ENCODE data around the gene GPR183.

The GPR183 gene

DNA sequence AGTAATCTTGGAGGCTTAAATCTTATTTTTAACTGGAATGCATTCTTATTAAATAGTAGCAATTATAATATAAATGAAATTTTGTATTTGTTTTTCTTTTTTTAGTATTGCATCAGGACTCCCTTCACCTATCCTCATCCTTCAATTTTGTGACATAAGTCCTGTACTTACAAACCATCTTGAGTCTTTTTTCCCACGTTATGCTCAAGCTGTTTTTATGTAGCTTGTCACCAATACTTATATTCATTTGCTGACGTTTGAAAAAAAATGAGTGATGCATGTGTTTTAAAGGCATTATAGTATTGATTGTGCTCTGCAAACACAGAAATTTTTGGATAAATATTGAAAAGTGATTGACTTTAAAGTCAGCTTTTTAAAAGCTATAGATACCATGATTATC, 49.9 kb downstream of the GPR183 start:
- Histone ChIP-seq H3K4me1 (ENCODE audit: insufficient read depth, low read length, poor library complexity, severe bottlenecking) (peaks cover 30% of the 10 kb centered on the region), H3K9me3 (ENCODE audit: insufficient read depth, low read depth, low read length) (no peaks in the 10 kb centered on the region), H3K36me3 (ENCODE audit: insufficient read depth, low read length) (peaks cover 45% of the 10 kb centered on the region; the same call in 1 of the 2 replicates), H4K20me1 (ENCODE audit: insufficient read depth, low read length, poor library complexity, severe bottlenecking) (no peaks in the 10 kb centered on the region), H3K4me3 (ENCODE audit: low read length, poor library complexity, severe bottlenecking) (no peak overlapping the region), H3K79me2 (ENCODE audit: insufficient read depth, low read length) (peaks cover 33% of the 10 kb centered on the region), H3K4me2 (ENCODE audit: low read depth, low read length, poor library complexity, severe bottlenecking) (no peak overlapping the region), H3K9me2 (replicated peaks; ENCODE audit: low read depth, low read length) (no peaks in the 10 kb centered on the region), H3K27me3 (ENCODE audit: insufficient read depth, low read length, poor library complexity, severe bottlenecking) (no peaks in the 10 kb centered on the region), H2AFZ (ENCODE audit: low read length) (no peak overlapping the region), H3K9ac (ENCODE audit: low read depth, low read length, poor library complexity, severe bottlenecking) (no peak overlapping the region), H3F3A (ENCODE audit: low read depth) (no peaks in the 10 kb centered on the region)
- TF ChIP-seq, protein P1, sequence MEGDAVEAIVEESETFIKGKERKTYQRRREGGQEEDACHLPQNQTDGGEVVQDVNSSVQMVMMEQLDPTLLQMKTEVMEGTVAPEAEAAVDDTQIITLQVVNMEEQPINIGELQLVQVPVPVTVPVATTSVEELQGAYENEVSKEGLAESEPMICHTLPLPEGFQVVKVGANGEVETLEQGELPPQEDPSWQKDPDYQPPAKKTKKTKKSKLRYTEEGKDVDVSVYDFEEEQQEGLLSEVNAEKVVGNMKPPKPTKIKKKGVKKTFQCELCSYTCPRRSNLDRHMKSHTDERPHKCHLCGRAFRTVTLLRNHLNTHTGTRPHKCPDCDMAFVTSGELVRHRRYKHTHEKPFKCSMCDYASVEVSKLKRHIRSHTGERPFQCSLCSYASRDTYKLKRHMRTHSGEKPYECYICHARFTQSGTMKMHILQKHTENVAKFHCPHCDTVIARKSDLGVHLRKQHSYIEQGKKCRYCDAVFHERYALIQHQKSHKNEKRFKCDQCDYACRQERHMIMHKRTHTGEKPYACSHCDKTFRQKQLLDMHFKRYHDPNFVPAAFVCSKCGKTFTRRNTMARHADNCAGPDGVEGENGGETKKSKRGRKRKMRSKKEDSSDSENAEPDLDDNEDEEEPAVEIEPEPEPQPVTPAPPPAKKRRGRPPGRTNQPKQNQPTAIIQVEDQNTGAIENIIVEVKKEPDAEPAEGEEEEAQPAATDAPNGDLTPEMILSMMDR (conservative IDR thresholded peaks at IDR 0.05; ENCODE audit: low read length): no peak
- no peak for TF ChIP-seq EZH2phosphoT487 (IDR thresholded peaks at IDR 0.05; ENCODE audit: borderline replicate concordance)

DNA sequence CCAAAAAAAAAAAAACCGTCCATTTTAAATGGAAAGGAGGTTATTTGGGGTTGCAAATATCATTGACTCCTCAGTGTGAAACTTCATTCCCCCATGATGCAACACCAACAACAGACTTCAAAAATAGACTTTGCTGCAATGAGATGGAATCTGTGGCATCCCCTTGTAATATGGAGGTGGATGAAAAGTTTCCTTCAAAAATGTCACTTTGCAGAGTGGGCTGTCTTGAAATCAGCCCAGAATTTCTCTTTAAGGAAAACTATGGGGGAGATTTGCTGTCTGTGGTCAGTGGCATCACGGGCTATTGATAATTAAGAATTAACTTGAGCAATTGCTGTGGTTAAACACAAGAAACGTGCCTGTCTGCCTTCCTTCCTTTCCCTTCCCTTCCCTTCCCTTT, 50.5 kb downstream of the GPR183 start:
- TF ChIP-seq, protein P1 (conservative IDR thresholded peaks at IDR 0.05; ENCODE audit: low read length): no peak
- no peak for TF ChIP-seq EZH2phosphoT487 (IDR thresholded peaks at IDR 0.05; ENCODE audit: borderline replicate concordance)
- H3K4me2 ChIP-seq (ENCODE audit: low read depth, low read length, poor library complexity, severe bottlenecking): no peak overlapping the region
- H3K9me3 ChIP-seq (ENCODE audit: insufficient read depth, low read depth, low read length): no peaks in the 10 kb centered on the region
- H3K79me2 ChIP-seq (ENCODE audit: insufficient read depth, low read length): peaks cover 34% of the 10 kb centered on the region
- no peaks in the 10 kb centered on the region for H4K20me1 ChIP-seq (ENCODE audit: insufficient read depth, low read length, poor library complexity, severe bottlenecking)
- H3K9ac ChIP-seq (ENCODE audit: low read depth, low read length, poor library complexity, severe bottlenecking): no peak overlapping the region
- H3K27me3 ChIP-seq (ENCODE audit: insufficient read depth, low read length, poor library complexity, severe bottlenecking): no peaks in the 10 kb centered on the region
- no peak overlapping the region for H3K4me3 ChIP-seq (ENCODE audit: low read length, poor library complexity, severe bottlenecking)
- H3K9me2 ChIP-seq (replicated peaks; ENCODE audit: low read depth, low read length): no peaks in the 10 kb centered on the region
- no peak overlapping the region for H2AFZ ChIP-seq (ENCODE audit: low read length)
- H3K4me1 ChIP-seq (ENCODE audit: insufficient read depth, low read length, poor library complexity, severe bottlenecking): peaks cover 30% of the 10 kb centered on the region
- H3K36me3 ChIP-seq (ENCODE audit: insufficient read depth, low read length): peaks cover 48% of the 10 kb centered on the region; the same call in 1 of the 2 replicates
- H3F3A ChIP-seq (ENCODE audit: low read depth): no peaks in the 10 kb centered on the region

DNA sequence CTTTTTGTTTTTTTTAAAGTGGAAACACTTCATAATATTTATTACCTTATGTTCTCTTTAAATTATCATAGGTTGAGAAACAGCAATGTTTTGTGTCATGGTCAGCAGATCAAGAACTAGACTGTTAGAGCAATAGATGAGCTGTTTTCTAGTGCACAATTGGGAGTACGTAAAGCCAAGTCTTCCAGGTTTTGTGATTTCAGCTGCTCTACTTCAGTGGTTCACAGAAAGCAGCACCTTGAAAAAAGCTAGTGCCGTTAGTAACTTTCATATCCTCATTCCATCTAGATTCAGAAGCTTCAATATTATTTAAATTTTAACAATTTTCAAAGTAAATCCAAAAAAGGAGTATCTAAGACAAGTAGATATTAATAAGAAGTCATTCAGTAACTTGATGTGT, 50.9 kb downstream of the GPR183 start:
- Histone ChIP-seq H4K20me1 (ENCODE audit: insufficient read depth, low read length, poor library complexity, severe bottlenecking) (no peaks in the 10 kb centered on the region), H3K4me1 (ENCODE audit: insufficient read depth, low read length, poor library complexity, severe bottlenecking) (peaks cover 27% of the 10 kb centered on the region), H3K79me2 (ENCODE audit: insufficient read depth, low read length) (peaks cover 34% of the 10 kb centered on the region), H3K4me2 (ENCODE audit: low read depth, low read length, poor library complexity, severe bottlenecking) (no peak overlapping the region), H3K9ac (ENCODE audit: low read depth, low read length, poor library complexity, severe bottlenecking) (no peak overlapping the region), H3K27me3 (ENCODE audit: insufficient read depth, low read length, poor library complexity, severe bottlenecking) (no peaks in the 10 kb centered on the region), H3K9me2 (replicated peaks; ENCODE audit: low read depth, low read length) (no peaks in the 10 kb centered on the region), H3K36me3 (ENCODE audit: insufficient read depth, low read length) (peaks cover 47% of the 10 kb centered on the region; the same call in 1 of the 2 replicates), H3K9me3 (ENCODE audit: insufficient read depth, low read depth, low read length) (no peaks in the 10 kb centered on the region), H3K4me3 (ENCODE audit: low read length, poor library complexity, severe bottlenecking) (no peak overlapping the region), H3F3A (ENCODE audit: low read depth) (no peaks in the 10 kb centered on the region), H2AFZ (ENCODE audit: low read length) (no peak overlapping the region)
- TF ChIP-seq, protein P1 (conservative IDR thresholded peaks at IDR 0.05; ENCODE audit: low read length): no peak
- no peak for TF ChIP-seq EZH2phosphoT487 (IDR thresholded peaks at IDR 0.05; ENCODE audit: borderline replicate concordance)

Measured in Loucy (cell line).